ENCODE results near the gene KCNQ1.
A peak's percentile ranks its signal among the peaks of the same experiment; 100 is the strongest.

The KCNQ1 gene

GRCh38 chr11:2424811-2425495 is 19.9 kb upstream of the KCNQ1 start:
- no peak for DNase-seq

GRCh38 chr11:2425506-2425905 is 19.3 kb upstream of the KCNQ1 start:
- DNase-seq: no peak

- no peak for DNase-seq
Observed at GRCh38 chr11:2426221-2426620, 18.6 kb upstream of the KCNQ1 start.

- DNase-seq: no peak
Observed at GRCh38 chr11:2426826-2427521, 17.8 kb upstream of the KCNQ1 start.

GRCh38 chr11:2427721-2428321 is 17.0 kb upstream of the KCNQ1 start:
- no peak for DNase-seq

GRCh38 chr11:2428322-2428795 is 16.4 kb upstream of the KCNQ1 start:
- DNase-seq: peak in 32 of 56 donors; percentile 1 to 71 (median 28)

GRCh38 chr11:2431395-2431794 is 13.4 kb upstream of the KCNQ1 start:
- DNase-seq: no peak

- DNase-seq: no peak
Observed at GRCh38 chr11:2432171-2432621, 12.6 kb upstream of the KCNQ1 start.

- no peak for DNase-seq
Observed at GRCh38 chr11:2432628-2433071, 12.2 kb upstream of the KCNQ1 start.

GRCh38 chr11:2433106-2433925 is 11.5 kb upstream of the KCNQ1 start:
- no peak for DNase-seq

- no peak for DNase-seq
Observed at GRCh38 chr11:2434008-2434407, 10.8 kb upstream of the KCNQ1 start.

GRCh38 chr11:2434506-2435255 is 10.1 kb upstream of the KCNQ1 start:
- no peak for DNase-seq

GRCh38 chr11:2435288-2436012 is 9.4 kb upstream of the KCNQ1 start:
- DNase-seq: no peak

GRCh38 chr11:2436013-2436520 is 8.7 kb upstream of the KCNQ1 start:
- DNase-seq: no peak

GRCh38 chr11:2436521-2437031 is 8.2 kb upstream of the KCNQ1 start:
- DNase-seq: no peak

GRCh38 chr11:2437516-2437915 is 7.3 kb upstream of the KCNQ1 start:
- DNase-seq: no peak

GRCh38 chr11:2439820-2440219 is 5.0 kb upstream of the KCNQ1 start:
- DNase-seq: no peak

GRCh38 chr11:2440646-2441045 is 4.2 kb upstream of the KCNQ1 start:
- no peak for DNase-seq

- DNase-seq: no peak
Observed at GRCh38 chr11:2441171-2441570, 3.6 kb upstream of the KCNQ1 start.

- DNase-seq: no peak
Observed at GRCh38 chr11:2442589-2442988, 2.2 kb upstream of the KCNQ1 start.

Data from amygdala (tissue), 56 donors.